ENCODE results near the gene PIP5KL1.

DNA sequence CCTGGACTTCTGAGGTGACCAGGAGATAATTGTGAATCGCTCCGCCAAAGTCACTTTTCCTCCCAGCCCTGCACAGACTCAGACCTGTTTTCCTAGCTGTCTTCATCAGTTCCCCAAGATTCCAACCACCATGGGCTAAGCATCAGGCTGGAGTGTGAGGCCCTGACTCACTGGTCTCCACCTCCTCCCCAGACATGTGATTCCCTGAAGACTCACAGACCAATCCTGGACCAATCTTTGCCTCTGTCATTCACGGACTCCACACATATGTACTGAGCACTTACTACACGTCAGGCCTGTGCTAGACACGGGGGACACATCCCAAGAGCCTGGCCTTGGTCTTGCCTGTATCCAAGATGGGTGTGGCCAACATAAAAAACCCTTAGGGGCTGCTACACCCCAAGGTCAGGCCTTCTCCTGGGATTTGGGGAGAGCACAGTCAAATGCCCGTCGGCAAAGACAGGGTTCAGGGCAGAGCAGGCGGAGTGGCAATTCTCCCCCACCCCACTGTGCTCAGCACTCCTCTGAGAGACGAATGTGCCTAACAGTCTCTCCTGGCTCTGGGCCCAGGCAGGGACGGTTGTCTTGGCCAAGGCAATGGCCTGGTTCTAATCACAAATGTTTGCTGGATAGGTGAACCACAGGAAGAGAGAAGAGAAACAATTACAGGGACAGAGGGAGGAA lies 38.3 kb upstream of the PIP5KL1 start:
- TF ChIP-seq CTCF (IDR thresholded peaks at IDR 0.05; ENCODE audit: low read depth, low read length, poor library complexity, severe bottlenecking) (no peak), EZH2phosphoT487 (IDR thresholded peaks at IDR 0.05; ENCODE audit: borderline replicate concordance, low read length) (no peak)
